Ovary (tissue), 9 donors: ENCODE results near the gene ATP5F1A. TPM values are rescaled to one million over a fixed set of nuclear protein-coding genes. Genes with fewer than 3 reads are reported as not detected.
A peak's percentile ranks its signal among the peaks of the same experiment; 100 is the strongest.
"Not testable (repeated sequence)": the region's sequence is repeated elsewhere in the genome, so short reads cannot be mapped to it uniquely, and the experiment has no call there.

ENCODE experiments used
- DNase-seq, 5 donors: peaks; one replicate each; pipeline ENCODE4 v3.0.0-alpha.2; 2019 to 2020
- H3K27ac ChIP-seq, 2 donors: fragments of 200-600 bp; one replicate each; pipeline versions ENCODE4 v1.5.1 to v1.8.0; 2019 to 2022
- H3K27me3 ChIP-seq: fragments of 200-600 bp; one replicate; pipeline ENCODE4 v1.8.0; 2022
- H3K36me3 ChIP-seq: fragments of 200-600 bp; sonication (generic); one replicate; pipeline ENCODE4 v1.5.1; 2019
- H3K4me1 ChIP-seq: one replicate; pipeline ENCODE4 v1.8.1; 2013; ENCODE audit warnings: mild to moderate bottlenecking, moderate library complexity; ENCODE audit not compliant: insufficient read depth
- H3K4me3 ChIP-seq: fragments of 200-600 bp; sonication (generic); one replicate; pipeline ENCODE4 v1.5.1; 2017
- H3K9me3 ChIP-seq, 2 donors: fragments of 200-600 bp in 1 of 2; sonication (generic) in 1 of 2; one replicate each; pipeline versions ENCODE4 v1.5.1 to v1.8.1; 2013 to 2019; ENCODE audit warnings: mild to moderate bottlenecking in 1 of 2, moderate library complexity in 1 of 2
- EP300 ChIP-seq: sonication (generic); formaldehyde crosslinking; IDR thresholded peaks from one replicate; pipeline ENCODE4 v1.6.1; 2017; ENCODE audit warnings: antibody characterized with exemption
- POLR2A ChIP-seq: fragments of 450-650 bp; IDR thresholded peaks from one replicate; pipeline ENCODE4 v1.6.1; 2017; ENCODE audit warnings: antibody characterized with exemption, mild to moderate bottlenecking, moderate library complexity
- WGBS, 3 donors: extraction: QIAGEN DNeasy Blood & Tissue Kit in 1 of 3; methylation state at CpG; one replicate each; pipeline versions ENCODE4 v1.1.5 to v1.1.7; 2013 to 2017; 5-methylcytosine and 5-hydroxymethylcytosine counted together
- intact Hi-C, 4 donors: fragments of 100-400 bp; cut with DNase I; formaldehyde crosslinking; loops; one replicate each; pipeline versions ENCODE4 v1.11.0 to v1.15.1; 2022 to 2023
- polyA plus RNA-seq, 2 donors: library from polyadenylated mRNA; stranded (reverse); fragments of 200-250 nt in 1 of 2; fragments of 350-450 nt in 1 of 2; fragmentation: Illumina TruSeq in 1 of 2; extraction: RNeasy Lipid Tissue Mini Kit (QIAGEN cat#74804) in 1 of 2; gene quantifications; one replicate each; pipeline ENCODE4 v1.2.3, GENCODE V29; 2013 to 2014
- total RNA-seq, 7 donors: library from RNA; depleted of rRNA in 2 of 7; stranded (reverse); fragments of >200 nt in 2 of 7; fragmentation: NEBNext Ultra II Directional in 3 of 7; extraction: Animal tissue kit (Norgen Biotek cat#: 25700) in 3 of 7; gene quantifications; one replicate each; pipeline versions ENCODE4 v1.1.0 to v1.2.4, GENCODE V29; 2016 to 2023
- TF ChIP-seq, protein P1 (sequence below), 3 donors: fragments of 450-650 bp in 2 of 3; fragments of 200-600 bp in 1 of 3; IDR thresholded peaks; one replicate each; pipeline versions ENCODE4 v1.5.1 to v1.8.0; 2016 to 2022; ENCODE audit warnings: antibody characterized with exemption in 3 of 3, mild to moderate bottlenecking in 1 of 3
- donor health status: DM: no; HTN: no; CAD: no; lungs with moderate emphysema.
- donor health status: DM: no; HTN: no; CAD: no.
- donor health status: Bipolar disorder and iron deficiency.
- donor health status: DM: yes; HTN: yes; CAD: no.
- donor health status: DM: no; HTN: no; CAD: no.
- donor health status: DM: yes; HTN: yes; CAD: no.

ATP5F1A gene
- total and polyA plus RNA-seq, 9 donors = 251 to 409 (median 294) TPM

DNA sequence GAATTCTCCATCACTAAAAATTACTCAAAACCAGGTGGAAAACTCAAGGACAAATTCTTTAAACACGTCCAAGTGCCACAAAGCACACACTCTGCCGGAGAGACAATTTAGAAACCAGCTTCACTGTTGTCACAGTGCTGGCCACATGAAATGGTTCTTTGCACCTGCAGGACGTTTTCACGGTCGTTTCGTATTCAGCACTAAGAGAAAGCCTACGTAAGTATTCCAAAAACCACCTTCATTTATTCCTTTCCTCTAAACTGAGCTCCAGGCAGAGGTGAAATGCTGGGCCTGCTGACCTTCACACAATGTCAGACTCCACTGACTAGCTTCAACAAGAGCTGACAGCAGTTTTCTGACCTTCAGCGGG, 680 bp downstream of the ATP5F1A start:
- WGBS, 3 donors = 0% methylated on average over 8 of the region's 8 CpGs
- H3K9me3 ChIP-seq = no peaks in the 10 kb centered on the region
- H3K4me1 ChIP-seq = peaks cover 13% of the 10 kb centered on the region

DNA sequence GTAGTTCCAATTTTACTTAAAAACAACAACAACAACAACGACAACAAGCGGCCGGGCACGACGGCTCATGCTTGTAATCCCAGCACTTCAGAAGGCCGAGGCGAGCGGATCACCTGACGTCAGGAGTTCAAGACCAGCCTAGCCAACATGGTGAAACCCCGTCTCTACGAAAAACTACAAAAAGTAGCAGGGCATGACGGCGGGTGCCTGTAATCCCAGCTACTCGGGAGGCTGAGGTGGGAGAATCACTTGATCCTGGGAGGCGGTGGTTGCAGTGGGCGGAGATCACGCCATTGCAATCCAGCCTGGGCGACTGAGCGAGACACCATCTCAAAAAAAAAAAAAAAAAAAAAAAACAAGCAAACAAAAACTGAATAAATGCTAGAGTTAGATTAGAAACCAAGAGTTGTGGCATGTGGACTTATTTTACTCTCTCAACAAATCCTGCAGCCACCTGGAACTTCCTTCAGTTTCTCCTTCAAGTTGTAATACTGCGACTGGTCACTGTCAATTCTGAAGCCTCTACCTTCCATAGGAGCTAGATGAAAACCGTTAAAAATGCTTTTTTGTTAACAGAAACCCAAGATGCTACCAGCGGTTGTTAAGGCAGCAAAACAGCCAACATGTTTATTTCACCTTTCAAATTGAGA, 1.3 kb downstream of the ATP5F1A start:
- peak overlapping the region in 1 of 2 donors; percentile 71 for H3K27ac ChIP-seq
- 13 to 43% (median 14%) methylated on average over 22 of the region's 22 CpGs for WGBS, 3 donors
- intact Hi-C loops = loop anchor here in 1 of 4 donors (10.0 kb wide), 1 partner anchor 132 kb away; the partner anchor contains the start of gene EPG5

More for the DNA sequence above, 680 bp downstream of the ATP5F1A start:
- Histone ChIP-seq H3K27ac (peak overlapping the region in 1 of 2 donors; percentile 71), H3K36me3 (no peaks in the 10 kb centered on the region), H3K27me3 (no peaks in the 10 kb centered on the region), H3K4me3 (peak overlapping the region; percentile 94)
- TF ChIP-seq, protein P1, sequence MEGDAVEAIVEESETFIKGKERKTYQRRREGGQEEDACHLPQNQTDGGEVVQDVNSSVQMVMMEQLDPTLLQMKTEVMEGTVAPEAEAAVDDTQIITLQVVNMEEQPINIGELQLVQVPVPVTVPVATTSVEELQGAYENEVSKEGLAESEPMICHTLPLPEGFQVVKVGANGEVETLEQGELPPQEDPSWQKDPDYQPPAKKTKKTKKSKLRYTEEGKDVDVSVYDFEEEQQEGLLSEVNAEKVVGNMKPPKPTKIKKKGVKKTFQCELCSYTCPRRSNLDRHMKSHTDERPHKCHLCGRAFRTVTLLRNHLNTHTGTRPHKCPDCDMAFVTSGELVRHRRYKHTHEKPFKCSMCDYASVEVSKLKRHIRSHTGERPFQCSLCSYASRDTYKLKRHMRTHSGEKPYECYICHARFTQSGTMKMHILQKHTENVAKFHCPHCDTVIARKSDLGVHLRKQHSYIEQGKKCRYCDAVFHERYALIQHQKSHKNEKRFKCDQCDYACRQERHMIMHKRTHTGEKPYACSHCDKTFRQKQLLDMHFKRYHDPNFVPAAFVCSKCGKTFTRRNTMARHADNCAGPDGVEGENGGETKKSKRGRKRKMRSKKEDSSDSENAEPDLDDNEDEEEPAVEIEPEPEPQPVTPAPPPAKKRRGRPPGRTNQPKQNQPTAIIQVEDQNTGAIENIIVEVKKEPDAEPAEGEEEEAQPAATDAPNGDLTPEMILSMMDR (IDR thresholded peaks at IDR 0.05) = no peak
- TF ChIP-seq POLR2A (no peak), EP300 (no peak)
- intact Hi-C loops = loop anchor here in 1 of 4 donors (10.0 kb wide), 1 partner anchor 133 kb away; the partner anchor contains the start of gene EPG5
- no peak for DNase-seq

DNA sequence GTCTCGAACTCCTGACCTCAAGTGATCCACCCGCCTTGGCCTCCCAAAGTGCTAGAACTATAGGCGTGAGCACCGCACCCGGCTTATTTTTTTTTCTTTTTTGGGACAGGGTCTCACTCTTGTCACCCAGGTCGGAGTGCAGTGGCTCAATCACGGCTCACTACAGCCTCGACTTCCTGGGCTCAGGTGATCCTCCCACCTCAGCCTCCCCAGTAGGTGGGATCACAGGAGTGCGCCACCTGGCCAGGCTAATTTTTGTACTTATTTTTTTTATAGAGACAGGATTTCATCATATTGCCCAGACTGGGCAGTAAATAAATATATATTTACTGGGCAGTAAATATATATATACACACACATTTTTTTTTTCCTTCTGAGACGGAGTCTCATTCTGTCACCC, 2.6 kb downstream of the ATP5F1A start:
- Histone ChIP-seq H3K4me3 (no peak overlapping the region), H3K9me3 (no peaks in the 10 kb centered on the region), H3K27ac (no peak overlapping the region), H3K27me3 (no peaks in the 10 kb centered on the region), H3K36me3 (no peaks in the 10 kb centered on the region), H3K4me1 (peaks cover 13% of the 10 kb centered on the region)
- 93 to 97% (median 96%) methylated on average over 10 of the region's 10 CpGs for WGBS, 3 donors
- DNase-seq = no peak
- intact Hi-C loops = loop anchor here in 1 of 4 donors (10.0 kb wide), 1 partner anchor 131 kb away; the partner anchor contains the start of gene EPG5
- TF ChIP-seq POLR2A (no peak), EP300 (no peak)
- TF ChIP-seq, protein P1 (IDR thresholded peaks at IDR 0.05) = no peak

More for the DNA sequence above, 1.3 kb downstream of the ATP5F1A start:
- DNase-seq = no peak
- Histone ChIP-seq H3K9me3 (no peaks in the 10 kb centered on the region), H3K4me3 (peak overlapping the region; percentile 94), H3K36me3 (no peaks in the 10 kb centered on the region), H3K4me1 (peaks cover 13% of the 10 kb centered on the region), H3K27me3 (no peaks in the 10 kb centered on the region)
- TF ChIP-seq POLR2A = no peak
- TF ChIP-seq EP300 = no peak
- TF ChIP-seq, protein P1 (IDR thresholded peaks at IDR 0.05) = no peak

DNA sequence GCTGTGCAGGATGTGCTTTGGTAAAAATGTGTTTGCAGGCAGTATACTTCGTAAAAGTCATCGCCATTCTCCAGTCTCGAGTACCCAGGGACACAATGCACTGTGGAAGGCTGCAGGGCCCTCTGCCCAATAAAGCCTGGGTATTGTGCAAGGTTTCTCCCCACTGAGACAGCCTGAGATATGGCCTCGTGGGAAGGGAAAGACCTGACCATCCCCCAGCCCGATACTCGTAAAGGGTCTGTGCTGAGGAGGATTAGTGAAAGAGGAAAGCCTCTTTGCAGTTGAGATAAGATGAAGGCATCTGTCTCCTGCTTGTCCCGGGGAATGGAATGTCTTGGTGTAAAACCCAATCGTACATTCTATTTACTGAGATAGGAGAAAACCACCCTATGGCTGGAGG, 9.6 kb downstream of the ATP5F1A start:
- H3K36me3 ChIP-seq, H3K4me3 ChIP-seq, H3K9me3 ChIP-seq, H3K4me1 ChIP-seq, H3K27me3 ChIP-seq, DNase-seq, intact Hi-C loops, H3K27ac ChIP-seq: not testable (repeated sequence)
- WGBS, 3 donors = 53 to 61% (median 59%) methylated on average over 8 of the region's 8 CpGs

DNA sequence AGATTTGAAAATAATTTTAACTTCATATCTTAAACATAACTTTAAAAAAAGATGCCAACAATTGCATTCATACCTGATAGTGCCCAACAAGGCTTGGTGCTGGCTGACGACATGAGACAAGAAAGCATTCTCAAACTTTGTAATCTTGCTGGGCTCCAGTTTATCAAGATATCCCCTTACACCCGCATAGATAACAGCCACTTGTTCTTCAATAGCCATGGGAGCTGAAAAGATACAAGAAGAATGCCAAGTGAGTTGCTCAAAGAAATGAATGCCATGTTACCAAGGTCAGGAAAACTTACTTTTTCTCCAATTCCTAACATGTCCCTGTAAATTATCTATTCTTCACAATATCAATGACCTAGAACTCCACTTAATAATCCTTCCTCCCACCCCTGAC, 13.7 kb downstream of the ATP5F1A start:
- no peak overlapping the region for H3K4me3 ChIP-seq
- TF ChIP-seq POLR2A = no peak
- 74 to 78% (median 77%) methylated on average over 2 of the region's 2 CpGs for WGBS, 3 donors
- intact Hi-C loops = no loop called here
- no peaks in the 10 kb centered on the region for H3K27me3 ChIP-seq
- peaks cover 0 to 3% of the 10 kb centered on the region in 2 donors for H3K9me3 ChIP-seq
- no peak for DNase-seq
- H3K4me1 ChIP-seq = no peaks in the 10 kb centered on the region
- H3K27ac ChIP-seq = no peak overlapping the region
- no peaks in the 10 kb centered on the region for H3K36me3 ChIP-seq
